T-cell (primary cell): ENCODE data around the gene TNS1. TPM values are rescaled to one million over a fixed set of nuclear protein-coding genes. Genes with fewer than 3 reads are reported as not detected.
A peak's percentile ranks its signal among the peaks of the same experiment; 100 is the strongest.

Experiments used
- ATAC-seq, 4 experiments: fragments of 200-7000 bp in 3 of 4; fragments of 150-1000 bp in 1 of 4; cut with Tn5 transposase; replicated peaks in 1 of 4; 1 replicate in 3 of 4; 2 replicates in 1 of 4; pipeline ENCODE4 v1.10.0; 2021; ENCODE audit warnings: moderate library complexity in 3 of 4, mild to moderate bottlenecking in 2 of 4, moderate number of reproducible peaks in 1 of 4
- CTCF ChIA-PET, 2 donors: fragments of 300-600 bp; sonication (Branson Sonifier 250); formaldehyde crosslinking; loops; one replicate each; lab custom pipeline; 2022; ENCODE audit warnings: antibody characterized with exemption in 2 of 2; lab: Charles Lee
- POLR2A ChIA-PET, 2 donors: fragments of 300-600 bp; sonication (Branson Sonifier 250); formaldehyde crosslinking; loops; one replicate each; lab custom pipeline; 2022; ENCODE audit warnings: antibody characterized with exemption in 2 of 2; lab: Charles Lee
- DNase-seq, 35 experiments: peaks; one replicate each; pipeline versions ENCODE4 v3.0.0 to v3.0.0-alpha.2; 2013 to 2023
- H3K27ac ChIP-seq: one replicate; pipeline ENCODE4 v1.5.1; 2013; ENCODE audit warnings: low read length
- H3K27me3 ChIP-seq, 2 experiments: replicated peaks in 1 of 2; 1 replicate in 1 of 2; 2 replicates in 1 of 2; pipeline versions ENCODE4 v1.6.1 to v1.7.0; 2013; ENCODE audit warnings: low read length in 1 of 2, mixed read lengths in 1 of 2; ENCODE audit not compliant: control insufficient read depth in 2 of 2, insufficient read depth in 2 of 2; ENCODE audit errors: extremely low read depth in 1 of 2
- H3K36me3 ChIP-seq, 2 donors: 1 replicate in 1 of 2; 2 replicates in 1 of 2; pipeline versions ENCODE4 v1.6.1 to v1.7.0; 2013; ENCODE audit warnings: low read length in 1 of 2; ENCODE audit not compliant: control insufficient read depth in 2 of 2, insufficient read depth in 1 of 2; ENCODE audit errors: extremely low read depth in 1 of 2
- H3K4me1 ChIP-seq, 2 experiments: 1 replicate in 1 of 2; 2 replicates in 1 of 2; pipeline versions ENCODE4 v1.6.1 to v1.7.0; 2013; ENCODE audit warnings: low read length in 2 of 2, mixed read lengths in 1 of 2; ENCODE audit not compliant: insufficient read depth in 2 of 2, control insufficient read depth in 1 of 2; ENCODE audit errors: extremely low read depth in 1 of 2
- H3K4me3 ChIP-seq, 2 donors: 1 replicate in 1 of 2; 2 replicates in 1 of 2; pipeline versions ENCODE4 v1.5.1 to v1.7.0; 2013; ENCODE audit warnings: mild to moderate bottlenecking in 2 of 2, low read length in 1 of 2, moderate library complexity in 1 of 2; ENCODE audit not compliant: control insufficient read depth in 1 of 2; ENCODE audit errors: extremely low read depth in 1 of 2
- H3K9me3 ChIP-seq: 2 replicates; pipeline ENCODE4 v1.7.0; 2013
- H3K27ac Mint-ChIP-seq, 2 donors: one replicate each; pipeline ENCODE4 v1.8.0; 2020 to 2021; ENCODE audit warnings: mild to moderate bottlenecking in 2 of 2, mixed read lengths in 2 of 2
- H3K27me3 Mint-ChIP-seq, 2 donors: one replicate each; pipeline ENCODE4 v1.8.0; 2021 to 2022; ENCODE audit warnings: mixed read lengths in 2 of 2
- H3K36me3 Mint-ChIP-seq: one replicate; pipeline ENCODE4 v1.8.0; 2021; ENCODE audit warnings: mixed read lengths
- H3K4me1 Mint-ChIP-seq, 3 donors: one replicate each; pipeline ENCODE4 v1.8.0; 2020 to 2022; ENCODE audit warnings: mixed read lengths in 3 of 3, mild to moderate bottlenecking in 1 of 3
- H3K4me3 Mint-ChIP-seq, 3 donors: one replicate each; pipeline ENCODE4 v1.8.0; 2020 to 2022; ENCODE audit warnings: mild to moderate bottlenecking in 3 of 3, mixed read lengths in 3 of 3, moderate library complexity in 3 of 3
- H3K9me3 Mint-ChIP-seq, 3 donors: one replicate each; pipeline ENCODE4 v1.8.0; 2020 to 2022; ENCODE audit warnings: mixed read lengths in 3 of 3
- WGBS: methylation state at CpG from one replicate; pipeline ENCODE4 v1.1.5; 2013; ENCODE audit warnings: missing lambda C conversion rate; ENCODE audit not compliant: insufficient coverage; 5-methylcytosine and 5-hydroxymethylcytosine counted together
- total RNA-seq, 35 experiments: library from RNA in 6 of 35; stranded (reverse) in 6 of 35; fragments of 120-200 nt in 1 of 35; gene quantifications; one replicate each; pipeline versions ENCODE4 v1.2.1 to v1.2.4 and lab custom pipeline; 2013 to 2026

Gene TNS1
- total RNA-seq, 5 donors from 2014 or later (not counting 1 experiment from before 2014, with no cell fraction given) = 0.28 to 2.1 (median 1.3) TPM

DNA sequence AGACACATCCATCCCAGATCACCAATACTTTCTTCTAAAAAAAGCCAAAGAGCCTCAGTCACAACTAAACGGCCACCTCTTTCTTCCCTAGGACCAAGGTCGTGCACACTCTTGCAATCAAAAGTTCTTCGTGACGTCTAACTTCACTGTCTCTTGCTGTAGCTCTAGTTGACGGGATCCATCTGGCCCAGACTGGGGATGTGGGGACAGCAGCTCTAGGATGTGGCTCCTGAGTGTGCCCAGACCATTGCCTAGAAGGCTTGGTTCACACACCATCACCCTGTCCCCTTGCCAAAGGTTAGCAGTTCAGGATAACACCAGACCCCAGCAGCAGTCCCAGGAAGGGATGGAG, 98.2 kb downstream of the TNS1 start:
- ChIA-PET CTCF (no interaction called here), POLR2A (no interaction called here)
- Mint-ChIP-seq H3K4me3 (no peak overlapping the region), H3K9me3 (no peaks in the 10 kb centered on the region), H3K36me3 (no peaks in the 10 kb centered on the region), H3K27me3 (peaks cover 17 to 41% of the 10 kb centered on the region in 2 donors), H3K4me1 (peaks cover 0 to 2% (median 0%) of the 10 kb centered on the region in 3 donors), H3K27ac (no peak overlapping the region)
- no peaks in the 10 kb centered on the region for H3K36me3 ChIP-seq
- DNase-seq = no peak
- peaks cover 0 to 47% of the 10 kb centered on the region in 2 experiments for H3K27me3 ChIP-seq
- no peak for ATAC-seq
- no peaks in the 10 kb centered on the region for H3K4me1 ChIP-seq
- no peaks in the 10 kb centered on the region for H3K9me3 ChIP-seq
- no peak overlapping the region for H3K4me3 ChIP-seq
- WGBS = 69% methylated on average over 5 of the region's 5 CpGs
- no peak overlapping the region for H3K27ac ChIP-seq

DNA sequence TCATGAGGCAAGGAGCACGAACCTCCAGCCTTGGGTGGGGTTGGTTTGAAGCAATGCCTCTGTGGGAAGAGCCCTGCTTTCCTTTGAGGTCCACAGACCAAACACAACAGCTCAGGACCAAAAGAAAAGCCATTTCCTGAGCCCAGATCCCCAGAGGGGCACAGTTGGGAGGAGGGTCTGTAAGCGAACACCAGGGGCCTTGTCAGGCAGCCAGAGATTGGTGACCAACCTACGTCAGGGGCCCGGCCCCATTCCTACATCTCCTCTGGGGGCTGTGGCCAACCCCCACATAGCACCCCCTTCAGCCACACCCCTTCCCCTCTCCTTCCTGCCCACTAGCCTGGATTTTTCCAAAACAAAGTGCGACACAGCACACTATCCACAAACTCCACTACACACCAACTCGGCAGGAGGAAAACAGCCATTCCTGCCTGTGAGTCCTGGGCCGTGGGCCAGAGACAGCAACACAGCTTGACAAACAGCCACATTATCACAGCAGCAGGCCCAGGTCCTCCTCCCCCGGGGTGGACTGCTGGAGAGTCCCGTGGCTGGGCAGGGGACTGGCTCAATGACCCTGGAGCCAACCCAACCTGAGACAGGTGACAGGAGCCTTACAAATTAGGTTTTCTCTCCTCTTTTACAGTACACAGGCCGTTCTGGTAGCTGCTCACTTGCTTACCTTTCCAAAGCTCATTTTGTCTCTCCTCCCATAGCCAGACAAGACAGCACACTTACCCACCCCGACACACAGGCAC, 98.8 kb downstream of the TNS1 start:
- Mint-ChIP-seq H3K4me1 (peaks cover 0 to 2% (median 0%) of the 10 kb centered on the region in 3 donors), H3K27me3 (peaks cover 17 to 41% of the 10 kb centered on the region in 2 donors), H3K36me3 (no peaks in the 10 kb centered on the region), H3K9me3 (no peaks in the 10 kb centered on the region), H3K27ac (no peak overlapping the region), H3K4me3 (no peak overlapping the region)
- 66% methylated on average over 7 of the region's 11 CpGs for WGBS
- Histone ChIP-seq H3K27ac (no peak overlapping the region), H3K27me3 (peaks cover 0 to 47% of the 10 kb centered on the region in 2 experiments), H3K9me3 (no peaks in the 10 kb centered on the region), H3K4me3 (no peak overlapping the region), H3K36me3 (no peaks in the 10 kb centered on the region), H3K4me1 (no peaks in the 10 kb centered on the region)
- ATAC-seq (no peak), DNase-seq (no peak)
- CTCF ChIA-PET = no interaction called here
- POLR2A ChIA-PET = no interaction called here

DNA sequence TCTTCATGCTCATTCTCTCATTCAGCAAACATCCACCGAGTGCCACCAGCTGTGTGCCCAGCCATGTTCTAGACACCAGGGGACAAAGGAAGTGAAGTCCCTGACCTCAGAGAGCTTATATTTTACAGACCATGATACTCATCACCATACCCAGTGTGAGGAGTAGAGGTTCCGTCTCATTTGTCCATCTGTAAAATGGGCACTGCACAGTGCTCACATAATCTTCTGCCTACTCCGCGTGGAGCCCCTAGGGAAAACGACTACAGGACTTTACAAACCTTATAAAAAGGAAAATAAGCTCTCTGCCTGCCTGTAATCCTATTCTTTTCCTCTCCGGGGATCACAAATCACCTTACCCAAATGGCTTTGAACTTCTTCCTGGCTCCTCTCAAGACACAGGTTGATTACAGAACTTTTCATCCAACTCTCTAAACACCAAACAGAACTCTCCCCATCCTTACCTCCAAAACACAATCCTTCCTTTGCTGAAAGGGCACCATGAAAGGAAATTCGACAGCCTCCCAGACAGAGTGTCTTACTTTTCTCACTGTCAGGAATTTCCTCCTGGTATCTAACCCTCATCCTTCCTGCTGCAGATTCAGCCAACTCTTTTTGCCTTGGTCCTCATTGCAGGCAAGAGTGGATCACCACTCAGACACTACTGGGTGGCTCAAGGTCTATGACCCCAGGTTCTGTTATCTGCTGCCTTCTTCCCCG, 99.5 kb downstream of the TNS1 start:
- Histone ChIP-seq H3K36me3 (no peaks in the 10 kb centered on the region), H3K27ac (no peak overlapping the region), H3K9me3 (no peaks in the 10 kb centered on the region), H3K4me1 (no peaks in the 10 kb centered on the region), H3K27me3 (peaks cover 0 to 48% of the 10 kb centered on the region in 2 experiments), H3K4me3 (no peak overlapping the region)
- H3K4me1 Mint-ChIP-seq = peaks cover 0 to 2% (median 0%) of the 10 kb centered on the region in 3 donors
- H3K4me3 Mint-ChIP-seq = no peak overlapping the region
- DNase-seq (no peak), ATAC-seq (no peak)
- no peaks in the 10 kb centered on the region for H3K9me3 Mint-ChIP-seq
- ChIA-PET POLR2A (no interaction called here), CTCF (interaction anchor here in 1 of 2 donors (0.6 kb wide), 1 partner anchor 729 kb away, joined by 6 read pairs; no protein-coding TSS in a partner anchor)
- H3K36me3 Mint-ChIP-seq = no peaks in the 10 kb centered on the region
- no peak overlapping the region for H3K27ac Mint-ChIP-seq
- WGBS = 71% methylated on average over 2 of the region's 8 CpGs
- H3K27me3 Mint-ChIP-seq = peaks cover 17 to 39% of the 10 kb centered on the region in 2 donors

DNA sequence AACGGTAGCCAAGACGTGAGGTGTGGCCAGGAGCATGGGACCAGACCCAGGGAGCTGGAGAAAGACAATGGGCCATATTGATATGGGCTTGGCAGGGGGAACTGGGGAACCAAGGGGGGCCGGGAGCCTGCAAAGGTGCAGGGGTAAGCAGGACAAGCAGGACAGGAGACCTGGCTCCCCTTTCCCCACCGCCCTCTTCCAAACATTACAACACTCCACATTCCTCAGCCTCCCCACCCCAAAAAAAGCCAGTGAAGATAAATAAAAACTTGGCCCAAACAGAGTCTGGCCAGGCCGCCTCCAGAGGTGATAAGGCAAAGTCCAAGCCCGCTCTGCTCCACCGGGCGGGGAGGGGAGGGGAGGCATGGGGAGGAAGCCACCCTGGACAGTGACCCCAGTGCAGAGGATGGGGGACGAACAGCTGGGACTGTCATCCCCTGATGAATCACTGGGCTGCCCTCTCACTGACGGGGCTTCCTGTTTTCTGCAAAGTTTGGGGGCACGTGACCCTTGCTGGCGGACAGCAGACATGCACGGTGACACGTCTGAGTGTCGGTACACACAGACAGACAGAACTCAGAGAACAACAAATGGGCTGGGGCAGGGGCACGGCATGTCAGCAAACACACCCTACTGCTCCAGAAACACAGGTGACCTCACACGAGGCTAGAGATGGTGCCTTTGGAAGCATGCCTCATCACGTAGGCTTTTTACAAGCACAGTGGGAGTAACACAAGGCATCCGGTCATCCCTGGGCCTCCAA, 100.2 kb downstream of the TNS1 start:
- no peak overlapping the region for H3K27ac ChIP-seq

DNA sequence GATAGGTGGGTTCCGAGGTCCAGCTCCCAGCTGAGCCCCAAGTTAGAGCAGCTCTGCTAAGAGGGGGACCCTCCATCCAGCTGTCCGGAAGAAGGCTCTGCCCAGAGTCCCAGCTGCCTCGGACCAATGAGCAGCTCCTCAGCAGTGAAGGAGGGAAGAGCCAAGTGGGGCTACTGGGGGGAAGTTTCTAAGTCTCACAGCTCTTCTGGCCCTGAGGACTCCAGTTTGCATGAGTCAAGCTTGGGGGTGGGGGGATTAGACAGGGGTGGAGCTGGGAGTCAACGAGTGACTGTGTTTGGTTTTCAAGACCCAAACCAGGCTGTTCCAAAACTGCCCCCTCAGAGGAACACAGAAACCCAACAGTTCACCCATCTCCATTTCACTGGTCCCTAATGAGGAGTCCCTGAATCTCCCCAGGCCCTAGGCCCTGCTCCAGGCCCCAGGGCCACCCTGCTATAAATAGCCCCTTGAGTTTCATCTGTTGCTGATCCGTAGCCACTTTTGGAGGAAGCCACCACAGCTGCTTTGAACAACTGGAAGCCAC, 100.9 kb downstream of the TNS1 start:
- Mint-ChIP-seq H3K27ac (no peak overlapping the region), H3K4me1 (peaks cover 0 to 2% (median 0%) of the 10 kb centered on the region in 3 donors), H3K4me3 (no peak overlapping the region), H3K27me3 (peaks cover 14 to 26% of the 10 kb centered on the region in 2 donors), H3K36me3 (no peaks in the 10 kb centered on the region), H3K9me3 (no peaks in the 10 kb centered on the region)
- CTCF ChIA-PET = no interaction called here
- H3K4me1 ChIP-seq = no peaks in the 10 kb centered on the region
- H3K4me3 ChIP-seq = no peak overlapping the region
- DNase-seq (no peak), ATAC-seq (no peak)
- POLR2A ChIA-PET = no interaction called here
- no peak overlapping the region for H3K27ac ChIP-seq
- WGBS = 74% methylated on average over 4 of the region's 5 CpGs
- H3K36me3 ChIP-seq = no peaks in the 10 kb centered on the region
- H3K27me3 ChIP-seq = peaks cover 0 to 47% of the 10 kb centered on the region in 2 experiments
- H3K9me3 ChIP-seq = no peaks in the 10 kb centered on the region

More for the DNA sequence above, 100.2 kb downstream of the TNS1 start:
- H3K9me3 Mint-ChIP-seq = no peaks in the 10 kb centered on the region
- no peaks in the 10 kb centered on the region for H3K36me3 ChIP-seq
- ChIA-PET CTCF (interaction anchor here in 1 of 2 donors (0.6 kb wide), 1 partner anchor 728 kb away, joined by 6 read pairs; no protein-coding TSS in a partner anchor), POLR2A (no interaction called here)
- H3K27me3 ChIP-seq = peaks cover 0 to 52% of the 10 kb centered on the region in 2 experiments
- no peaks in the 10 kb centered on the region for H3K4me1 ChIP-seq
- H3K4me3 ChIP-seq = no peak overlapping the region
- WGBS = 29% methylated on average over 11 of the region's 19 CpGs
- peaks cover 0 to 2% (median 0%) of the 10 kb centered on the region in 3 donors for H3K4me1 Mint-ChIP-seq
- ATAC-seq (no peak), DNase-seq (peak in 1 of 35 experiments; percentile 30)
- no peak overlapping the region for H3K27ac Mint-ChIP-seq
- H3K4me3 Mint-ChIP-seq = no peak overlapping the region
- no peaks in the 10 kb centered on the region for H3K36me3 Mint-ChIP-seq
- H3K27me3 Mint-ChIP-seq = peaks cover 17 to 32% of the 10 kb centered on the region in 2 donors
- no peaks in the 10 kb centered on the region for H3K9me3 ChIP-seq

DNA sequence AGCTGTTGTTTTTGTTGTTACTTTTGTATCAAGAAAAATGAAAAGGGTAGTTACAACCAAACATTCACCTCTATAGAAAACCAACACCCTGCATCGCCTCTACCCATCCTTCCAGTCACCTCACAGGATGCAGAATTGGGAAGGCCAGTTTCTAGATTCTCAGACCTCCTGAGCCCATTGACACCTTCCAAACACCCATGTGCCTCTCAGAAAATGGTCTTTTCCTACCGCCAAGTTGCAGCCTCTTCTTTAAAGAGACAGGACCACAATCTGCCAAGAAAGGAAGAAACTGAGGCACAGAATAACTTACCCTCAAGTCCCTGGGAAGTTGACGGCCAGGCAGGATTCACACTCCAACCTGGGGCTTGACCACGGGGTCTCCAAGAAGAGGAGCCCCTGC, 101.4 kb downstream of the TNS1 start:
- no peak overlapping the region for H3K27ac ChIP-seq
- DNase-seq (no peak), ATAC-seq (no peak)
- Mint-ChIP-seq H3K27ac (no peak overlapping the region), H3K9me3 (no peaks in the 10 kb centered on the region), H3K27me3 (peaks cover 9 to 21% of the 10 kb centered on the region in 2 donors), H3K4me3 (no peak overlapping the region), H3K36me3 (no peaks in the 10 kb centered on the region), H3K4me1 (peaks cover 0 to 2% (median 0%) of the 10 kb centered on the region in 3 donors)
- POLR2A ChIA-PET = no interaction called here
- WGBS = 74% methylated on average over 4 of the region's 4 CpGs
- H3K4me3 ChIP-seq = no peak overlapping the region
- no peaks in the 10 kb centered on the region for H3K4me1 ChIP-seq
- H3K27me3 ChIP-seq = peaks cover 0 to 44% of the 10 kb centered on the region in 2 experiments
- no peaks in the 10 kb centered on the region for H3K9me3 ChIP-seq
- H3K36me3 ChIP-seq = no peaks in the 10 kb centered on the region
- CTCF ChIA-PET = no interaction called here
